Osteocyte (in vitro differentiated cells): Measurements from ENCODE around the gene DHRS3. TPM values are rescaled to one million over a fixed set of nuclear protein-coding genes. Genes with fewer than 3 reads are reported as not detected.

Experiments
- DNase-seq: peaks from one replicate; pipeline ENCODE4 v3.0.0; 2021; ENCODE audit warnings: mixed read lengths; ENCODE audit not compliant: unreplicated experiment; ENCODE audit errors: extremely low spot score
- H3K27ac Mint-ChIP-seq: one replicate; pipeline ENCODE4 v1.8.0; 2021; ENCODE audit warnings: mild to moderate bottlenecking, mixed read lengths; ENCODE audit not compliant: unreplicated experiment
- H3K27me3 Mint-ChIP-seq: one replicate; pipeline ENCODE4 v1.8.0; 2021; ENCODE audit warnings: mixed read lengths; ENCODE audit not compliant: unreplicated experiment
- H3K36me3 Mint-ChIP-seq: one replicate; pipeline ENCODE4 v1.8.0; 2021; ENCODE audit warnings: mixed read lengths; ENCODE audit not compliant: unreplicated experiment
- H3K4me1 Mint-ChIP-seq: one replicate; pipeline ENCODE4 v1.8.0; 2021; ENCODE audit warnings: mixed read lengths; ENCODE audit not compliant: unreplicated experiment
- H3K4me3 Mint-ChIP-seq: one replicate; pipeline ENCODE4 v1.8.0; 2021; ENCODE audit warnings: mild to moderate bottlenecking, moderate library complexity, mixed read lengths; ENCODE audit not compliant: unreplicated experiment
- H3K9me3 Mint-ChIP-seq: one replicate; pipeline ENCODE4 v1.8.0; 2021; ENCODE audit warnings: mixed read lengths; ENCODE audit not compliant: unreplicated experiment
- CTCF ChIP-seq: fragments of 200-600 bp; sonication (generic); IDR thresholded peaks from 2 replicates; pipeline ENCODE4 v1.5.0; 2021; ENCODE audit warnings: antibody characterized with exemption, mild to moderate bottlenecking, moderate library complexity
- total RNA-seq: library from RNA; stranded (reverse); gene quantifications from 2 replicates; pipeline ENCODE4 v1.2.1, GENCODE V29; 2021

DHRS3 gene
- total RNA-seq, 1 donor from 2014 or later = 52.5 TPM

GRCh38 chr1:12536023-12536639 is 81.9 kb downstream of the DHRS3 start:
- Mint-ChIP-seq H3K27me3 (no peaks in the 10 kb centered on the region), H3K27ac (no peak overlapping the region), H3K4me1 (peaks cover 18% of the 10 kb centered on the region), H3K36me3 (peaks cover 8% of the 10 kb centered on the region), H3K9me3 (peaks cover 22% of the 10 kb centered on the region), H3K4me3 (no peak overlapping the region)
- DNase-seq = no peak
- no peak for TF ChIP-seq CTCF

GRCh38 chr1:12532405-12533315 is 85.3 kb downstream of the DHRS3 start:
- peaks cover 22% of the 10 kb centered on the region for H3K9me3 Mint-ChIP-seq
- H3K4me3 Mint-ChIP-seq = no peak overlapping the region
- DNase-seq = no peak
- H3K36me3 Mint-ChIP-seq = peaks cover 8% of the 10 kb centered on the region
- no peaks in the 10 kb centered on the region for H3K27me3 Mint-ChIP-seq
- no peak for TF ChIP-seq CTCF
- no peaks in the 10 kb centered on the region for H3K4me1 Mint-ChIP-seq
- H3K27ac Mint-ChIP-seq = no peak overlapping the region

GRCh38 chr1:12531179-12531499 is 86.9 kb downstream of the DHRS3 start:
- Mint-ChIP-seq H3K4me3 (no peak overlapping the region), H3K36me3 (peaks cover 5% of the 10 kb centered on the region), H3K4me1 (no peaks in the 10 kb centered on the region), H3K9me3 (peaks cover 11% of the 10 kb centered on the region), H3K27ac (no peak overlapping the region), H3K27me3 (no peaks in the 10 kb centered on the region)
- TF ChIP-seq CTCF = no peak
- DNase-seq = no peak

- DNase-seq = no peak
- peaks cover 2% of the 10 kb centered on the region for H3K36me3 Mint-ChIP-seq
- H3K4me1 Mint-ChIP-seq = peaks cover 3% of the 10 kb centered on the region
- no peak overlapping the region for H3K4me3 Mint-ChIP-seq
- H3K27ac Mint-ChIP-seq = no peak overlapping the region
- H3K9me3 Mint-ChIP-seq = peaks cover 5% of the 10 kb centered on the region
- H3K27me3 Mint-ChIP-seq = no peaks in the 10 kb centered on the region
- no peak for TF ChIP-seq CTCF
These were observed 87.4 kb downstream of the DHRS3 start for GRCh38 chr1:12530462-12531178.
